Measurements from ENCODE around the gene MRPS18A.
"Not testable (repeated sequence)": the region's sequence is repeated elsewhere in the genome, so short reads cannot be mapped to it uniquely, and the experiment has no call there.

MRPS18A gene

GRCh38 chr6:43702534-43703440 is 15.2 kb upstream of the MRPS18A start:
- H3K9ac ChIP-seq (ENCODE audit: low read length), result peak overlapping the region; percentile 45
- no peak overlapping the region for H3K4me3 ChIP-seq (ENCODE audit: low read length)
- peaks cover 90% of the 10 kb centered on the region for H3K4me1 ChIP-seq (ENCODE audit: control insufficient read depth, insufficient read depth, low read length)
- no peaks in the 10 kb centered on the region for H3K36me3 ChIP-seq (ENCODE audit: control insufficient read depth, insufficient read depth, low read length)
- no peaks in the 10 kb centered on the region for H3K9me3 ChIP-seq (ENCODE audit: control insufficient read depth, low read length)
- no peaks in the 10 kb centered on the region for H3K27me3 ChIP-seq (ENCODE audit: control insufficient read depth, insufficient read depth, low read length)

- peak overlapping the region; percentile 45 for H3K9ac ChIP-seq (ENCODE audit: low read length)
- H3K36me3 ChIP-seq (ENCODE audit: control insufficient read depth, insufficient read depth, low read length), result no peaks in the 10 kb centered on the region
- H3K4me3 ChIP-seq (ENCODE audit: low read length), result no peak overlapping the region
- H3K9me3 ChIP-seq (ENCODE audit: control insufficient read depth, low read length), result no peaks in the 10 kb centered on the region
- no peaks in the 10 kb centered on the region for H3K27me3 ChIP-seq (ENCODE audit: control insufficient read depth, insufficient read depth, low read length)
- peaks cover 84% of the 10 kb centered on the region for H3K4me1 ChIP-seq (ENCODE audit: control insufficient read depth, insufficient read depth, low read length)
Measured at GRCh38 chr6:43702171-43702533, 14.6 kb upstream of the MRPS18A start.

- not testable (repeated sequence) for H3K9ac ChIP-seq (ENCODE audit: low read length); H3K4me3 ChIP-seq (ENCODE audit: low read length); H3K27me3 ChIP-seq (ENCODE audit: control insufficient read depth, insufficient read depth, low read length); H3K9me3 ChIP-seq (ENCODE audit: control insufficient read depth, low read length); H3K36me3 ChIP-seq (ENCODE audit: control insufficient read depth, insufficient read depth, low read length)
- H3K4me1 ChIP-seq (ENCODE audit: control insufficient read depth, insufficient read depth, low read length), result peaks cover 80% of the 10 kb centered on the region
Measured at GRCh38 chr6:43700939-43701560, 13.5 kb upstream of the MRPS18A start.

- Histone ChIP-seq H3K9me3 (ENCODE audit: control insufficient read depth, low read length) (no peaks in the 10 kb centered on the region), H3K9ac (ENCODE audit: low read length) (peak overlapping the region; percentile 53), H3K4me3 (ENCODE audit: low read length) (no peak overlapping the region), H3K36me3 (ENCODE audit: control insufficient read depth, insufficient read depth, low read length) (no peaks in the 10 kb centered on the region), H3K4me1 (ENCODE audit: control insufficient read depth, insufficient read depth, low read length) (peaks cover 77% of the 10 kb centered on the region), H3K27me3 (ENCODE audit: control insufficient read depth, insufficient read depth, low read length) (no peaks in the 10 kb centered on the region)
Measured at GRCh38 chr6:43699564-43700186, 12.1 kb upstream of the MRPS18A start.

- Histone ChIP-seq H3K9me3 (ENCODE audit: control insufficient read depth, low read length) (no peaks in the 10 kb centered on the region), H3K27me3 (ENCODE audit: control insufficient read depth, insufficient read depth, low read length) (no peaks in the 10 kb centered on the region), H3K4me3 (ENCODE audit: low read length) (no peak overlapping the region), H3K9ac (ENCODE audit: low read length) (peak overlapping the region; percentile 53), H3K36me3 (ENCODE audit: control insufficient read depth, insufficient read depth, low read length) (no peaks in the 10 kb centered on the region), H3K4me1 (ENCODE audit: control insufficient read depth, insufficient read depth, low read length) (peaks cover 74% of the 10 kb centered on the region)
Measured at GRCh38 chr6:43698584-43699349, 11.2 kb upstream of the MRPS18A start.

GRCh38 chr6:43697421-43697820 is 9.8 kb upstream of the MRPS18A start:
- Histone ChIP-seq H3K36me3 (ENCODE audit: control insufficient read depth, insufficient read depth, low read length) (no peaks in the 10 kb centered on the region), H3K27me3 (ENCODE audit: control insufficient read depth, insufficient read depth, low read length) (no peaks in the 10 kb centered on the region), H3K9ac (ENCODE audit: low read length) (no peak overlapping the region), H3K9me3 (ENCODE audit: control insufficient read depth, low read length) (no peaks in the 10 kb centered on the region), H3K4me3 (ENCODE audit: low read length) (no peak overlapping the region), H3K4me1 (ENCODE audit: control insufficient read depth, insufficient read depth, low read length) (peaks cover 61% of the 10 kb centered on the region)

- no peaks in the 10 kb centered on the region for H3K36me3 ChIP-seq (ENCODE audit: control insufficient read depth, insufficient read depth, low read length)
- peak overlapping the region; percentile 3 for H3K9ac ChIP-seq (ENCODE audit: low read length)
- H3K9me3 ChIP-seq (ENCODE audit: control insufficient read depth, low read length), result no peaks in the 10 kb centered on the region
- peaks cover 48% of the 10 kb centered on the region for H3K4me1 ChIP-seq (ENCODE audit: control insufficient read depth, insufficient read depth, low read length)
- H3K4me3 ChIP-seq (ENCODE audit: low read length), result no peak overlapping the region
- H3K27me3 ChIP-seq (ENCODE audit: control insufficient read depth, insufficient read depth, low read length), result no peaks in the 10 kb centered on the region
Measured at GRCh38 chr6:43695967-43696291, 8.3 kb upstream of the MRPS18A start.

- no peaks in the 10 kb centered on the region for H3K9me3 ChIP-seq (ENCODE audit: control insufficient read depth, low read length)
- peak overlapping the region; percentile 55 for H3K9ac ChIP-seq (ENCODE audit: low read length)
- no peaks in the 10 kb centered on the region for H3K36me3 ChIP-seq (ENCODE audit: control insufficient read depth, insufficient read depth, low read length)
Measured at GRCh38 chr6:43695215-43695966, 7.8 kb upstream of the MRPS18A start.

GRCh38 chr6:43689421-43689820 is 1.8 kb upstream of the MRPS18A start:
- Histone ChIP-seq H3K9ac (ENCODE audit: low read length) (no peak overlapping the region), H3K9me3 (ENCODE audit: control insufficient read depth, low read length) (no peaks in the 10 kb centered on the region), H3K4me1 (ENCODE audit: control insufficient read depth, insufficient read depth, low read length) (peaks cover 34% of the 10 kb centered on the region), H3K36me3 (ENCODE audit: control insufficient read depth, insufficient read depth, low read length) (no peaks in the 10 kb centered on the region), H3K27me3 (ENCODE audit: control insufficient read depth, insufficient read depth, low read length) (no peaks in the 10 kb centered on the region), H3K4me3 (ENCODE audit: low read length) (no peak overlapping the region)

More at GRCh38 chr6:43695215-43695966, 7.8 kb upstream of the MRPS18A start:
- no peaks in the 10 kb centered on the region for H3K27me3 ChIP-seq (ENCODE audit: control insufficient read depth, insufficient read depth, low read length)
- H3K4me1 ChIP-seq (ENCODE audit: control insufficient read depth, insufficient read depth, low read length), result peaks cover 49% of the 10 kb centered on the region
- H3K4me3 ChIP-seq (ENCODE audit: low read length), result no peak overlapping the region

- H3K36me3 ChIP-seq (ENCODE audit: control insufficient read depth, insufficient read depth, low read length), result no peaks in the 10 kb centered on the region
- peaks cover 42% of the 10 kb centered on the region for H3K4me1 ChIP-seq (ENCODE audit: control insufficient read depth, insufficient read depth, low read length)
- no peaks in the 10 kb centered on the region for H3K9me3 ChIP-seq (ENCODE audit: control insufficient read depth, low read length)
- H3K27me3 ChIP-seq (ENCODE audit: control insufficient read depth, insufficient read depth, low read length), result no peaks in the 10 kb centered on the region
- H3K4me3 ChIP-seq (ENCODE audit: low read length), result peak overlapping the region; percentile 39
- H3K9ac ChIP-seq (ENCODE audit: low read length), result peak overlapping the region; percentile 89
Measured at GRCh38 chr6:43687079-43687436, 533 bp downstream of the MRPS18A start.

GRCh38 chr6:43683708-43684455 is 3.7 kb downstream of the MRPS18A start:
- Histone ChIP-seq H3K4me3 (ENCODE audit: low read length) (no peak overlapping the region), H3K27me3 (ENCODE audit: control insufficient read depth, insufficient read depth, low read length) (no peaks in the 10 kb centered on the region), H3K36me3 (ENCODE audit: control insufficient read depth, insufficient read depth, low read length) (peaks cover 4% of the 10 kb centered on the region), H3K9me3 (ENCODE audit: control insufficient read depth, low read length) (no peaks in the 10 kb centered on the region), H3K9ac (ENCODE audit: low read length) (no peak overlapping the region), H3K4me1 (ENCODE audit: control insufficient read depth, insufficient read depth, low read length) (peaks cover 28% of the 10 kb centered on the region)
